D721Med (cell line): Measurements from ENCODE around the gene TCF4.
A peak's percentile ranks its signal among the peaks of the same experiment; 100 is the strongest.

Experiments used
- DNase-seq: peaks from one replicate; pipeline ENCODE4 v3.0.0; 2011; ENCODE audit warnings: low spot score; ENCODE audit not compliant: insufficient read length
- FAIRE-seq: peaks from 2 replicates; lab custom pipeline; 2011; peaks lifted over from hg19 to GRCh38; lab: Jason Lieb, UNC
- TF ChIP-seq, protein P1 (sequence below): IDR thresholded peaks from 2 replicates; pipeline ENCODE4 v1.5.1; 2012; ENCODE audit warnings: mild to moderate bottlenecking, control low read depth; ENCODE audit not compliant: insufficient read depth; ENCODE audit errors: missing control alignments

Gene TCF4

GRCh38 chr18:55384551-55385275, 203.3 kb downstream of the TCF4 start:
- TF ChIP-seq, protein P1, sequence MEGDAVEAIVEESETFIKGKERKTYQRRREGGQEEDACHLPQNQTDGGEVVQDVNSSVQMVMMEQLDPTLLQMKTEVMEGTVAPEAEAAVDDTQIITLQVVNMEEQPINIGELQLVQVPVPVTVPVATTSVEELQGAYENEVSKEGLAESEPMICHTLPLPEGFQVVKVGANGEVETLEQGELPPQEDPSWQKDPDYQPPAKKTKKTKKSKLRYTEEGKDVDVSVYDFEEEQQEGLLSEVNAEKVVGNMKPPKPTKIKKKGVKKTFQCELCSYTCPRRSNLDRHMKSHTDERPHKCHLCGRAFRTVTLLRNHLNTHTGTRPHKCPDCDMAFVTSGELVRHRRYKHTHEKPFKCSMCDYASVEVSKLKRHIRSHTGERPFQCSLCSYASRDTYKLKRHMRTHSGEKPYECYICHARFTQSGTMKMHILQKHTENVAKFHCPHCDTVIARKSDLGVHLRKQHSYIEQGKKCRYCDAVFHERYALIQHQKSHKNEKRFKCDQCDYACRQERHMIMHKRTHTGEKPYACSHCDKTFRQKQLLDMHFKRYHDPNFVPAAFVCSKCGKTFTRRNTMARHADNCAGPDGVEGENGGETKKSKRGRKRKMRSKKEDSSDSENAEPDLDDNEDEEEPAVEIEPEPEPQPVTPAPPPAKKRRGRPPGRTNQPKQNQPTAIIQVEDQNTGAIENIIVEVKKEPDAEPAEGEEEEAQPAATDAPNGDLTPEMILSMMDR, result peak; percentile 37
- FAIRE-seq (no peak), DNase-seq (no peak)

DNA sequence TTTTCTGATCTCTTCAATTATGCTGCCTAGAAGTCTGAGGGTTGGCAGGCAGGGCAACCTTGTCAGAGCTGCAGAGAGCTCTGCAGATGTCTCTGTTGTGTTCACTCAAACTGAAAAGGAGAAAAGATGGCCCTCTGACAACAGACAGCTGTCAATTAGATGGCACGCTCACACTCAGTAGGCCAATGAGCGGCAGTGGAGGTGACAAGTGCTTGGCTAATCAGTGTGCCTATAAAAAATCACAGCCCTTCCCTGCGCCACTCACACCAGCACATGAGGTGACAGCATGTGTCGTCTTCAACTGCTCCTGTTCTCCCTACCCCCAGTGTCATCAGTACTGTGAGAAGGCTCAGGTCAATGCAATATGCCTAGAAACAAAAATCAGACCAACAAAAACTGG, 203.9 kb downstream of the TCF4 start:
- DNase-seq (no peak), FAIRE-seq (no peak)
- TF ChIP-seq, protein P1, result no peak

- DNase-seq (no peak), FAIRE-seq (no peak)
- TF ChIP-seq, protein P1, result no peak
These were observed 205.7 kb downstream of the TCF4 start for GRCh38 chr18:55382277-55382805.

- DNase-seq, result no peak
- TF ChIP-seq, protein P1, result no peak
- FAIRE-seq, result no peak
These were observed 206.7 kb downstream of the TCF4 start for GRCh38 chr18:55381277-55381676.

GRCh38 chr18:55380589-55380988, 207.4 kb downstream of the TCF4 start:
- FAIRE-seq (no peak), DNase-seq (no peak)

DNA sequence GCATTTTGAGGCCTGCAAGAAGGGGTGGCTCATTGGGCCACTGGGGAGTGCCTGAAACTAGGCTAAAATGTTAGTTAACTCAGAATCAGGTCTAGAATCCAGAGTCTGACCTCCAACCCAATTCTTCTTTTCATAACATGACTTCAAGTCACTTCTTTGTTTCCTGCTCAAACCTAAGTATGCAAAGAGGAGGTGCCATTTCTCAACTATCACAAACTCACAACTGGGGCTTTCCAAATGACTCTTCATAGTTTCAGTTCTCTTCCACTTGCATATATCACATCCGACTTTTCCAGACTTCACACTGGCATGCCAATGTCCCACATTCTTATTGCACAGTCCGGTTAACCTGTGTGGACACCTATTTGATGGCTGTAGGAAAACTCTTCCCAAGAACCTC, 211.6 kb downstream of the TCF4 start:
- DNase-seq, result no peak
- peak; percentile 98 for FAIRE-seq
- TF ChIP-seq, protein P1, result no peak

More at GRCh38 chr18:55380589-55380988, 207.4 kb downstream of the TCF4 start:
- TF ChIP-seq, protein P1, result no peak

DNA sequence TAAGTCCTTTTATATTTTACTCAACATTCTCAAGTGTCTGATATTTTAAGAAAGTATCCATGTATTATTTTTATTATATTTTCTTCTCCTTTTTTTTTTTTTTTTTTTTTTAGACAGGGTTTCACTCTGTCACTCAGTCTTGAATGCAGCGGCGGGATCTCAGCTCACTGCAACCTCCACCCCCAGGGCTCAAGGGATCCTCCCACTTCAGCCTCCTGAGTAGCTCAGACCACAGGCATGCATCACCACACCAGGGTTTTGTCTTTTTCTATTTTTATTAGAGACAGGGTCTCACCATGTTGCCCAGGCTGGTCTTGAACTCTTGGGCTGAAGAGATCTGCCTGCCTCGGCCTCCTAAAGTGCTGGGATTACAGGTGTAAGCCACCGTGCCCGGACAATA, 212.1 kb downstream of the TCF4 start:
- DNase-seq (no peak), FAIRE-seq (no peak)
- TF ChIP-seq, protein P1, result no peak
